ENCODE data around the gene SERINC5.

- TF ChIP-seq CTCF (IDR thresholded peaks at IDR 0.05) (no peak), ZFX (IDR thresholded peaks at IDR 0.05; ENCODE audit: borderline replicate concordance) (no peak)
Measured at GRCh38 chr5:80243567-80243966, 12.3 kb downstream of the SERINC5 start.
